Gastroesophageal sphincter (tissue), 3 donors: ENCODE measurements around the gene ULK3.

Experiments used
- EP300 ChIP-seq: sonication (generic); formaldehyde crosslinking; IDR thresholded peaks from one replicate; pipeline ENCODE4 v1.6.1; 2017; ENCODE audit warnings: antibody characterized with exemption, mild to moderate bottlenecking
- POLR2A ChIP-seq, 2 donors: fragments of 450-650 bp; IDR thresholded peaks; one replicate each; pipeline ENCODE4 v1.6.1; 2017; ENCODE audit warnings: antibody characterized with exemption in 2 of 2, mild to moderate bottlenecking in 2 of 2, moderate library complexity in 1 of 2
- TF ChIP-seq, protein P1 (sequence below), 4 experiments: fragments of 200-600 bp in 2 of 4; fragments of 450-650 bp in 2 of 4; sonication (generic) in 1 of 4; IDR thresholded peaks; one replicate each; pipeline ENCODE4 v1.5.1; 2017 to 2019; ENCODE audit warnings: antibody characterized with exemption in 4 of 4, mild to moderate bottlenecking in 2 of 4, moderate library complexity in 2 of 4

DNA sequence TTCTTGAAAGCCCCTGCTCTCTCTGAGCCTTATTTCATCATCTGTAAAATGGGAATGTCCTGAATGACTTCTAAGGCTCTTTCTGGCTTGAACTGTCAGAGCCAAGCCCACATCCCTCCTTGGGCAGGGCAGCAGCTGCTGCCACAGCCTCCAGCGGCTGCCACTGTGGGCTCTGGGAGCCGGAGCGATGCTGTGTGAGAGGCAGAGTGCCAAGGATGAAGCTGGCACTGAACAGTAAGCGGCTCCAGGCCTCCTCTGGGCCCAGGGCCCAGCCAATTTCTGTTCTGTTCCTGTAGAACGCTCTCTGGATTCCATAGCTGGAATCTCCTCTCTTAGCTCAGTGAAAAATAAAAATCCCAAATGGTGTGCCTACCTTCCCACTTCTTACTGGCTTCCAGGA, 12.1 kb downstream of the ULK3 start:
- TF ChIP-seq, protein P1, sequence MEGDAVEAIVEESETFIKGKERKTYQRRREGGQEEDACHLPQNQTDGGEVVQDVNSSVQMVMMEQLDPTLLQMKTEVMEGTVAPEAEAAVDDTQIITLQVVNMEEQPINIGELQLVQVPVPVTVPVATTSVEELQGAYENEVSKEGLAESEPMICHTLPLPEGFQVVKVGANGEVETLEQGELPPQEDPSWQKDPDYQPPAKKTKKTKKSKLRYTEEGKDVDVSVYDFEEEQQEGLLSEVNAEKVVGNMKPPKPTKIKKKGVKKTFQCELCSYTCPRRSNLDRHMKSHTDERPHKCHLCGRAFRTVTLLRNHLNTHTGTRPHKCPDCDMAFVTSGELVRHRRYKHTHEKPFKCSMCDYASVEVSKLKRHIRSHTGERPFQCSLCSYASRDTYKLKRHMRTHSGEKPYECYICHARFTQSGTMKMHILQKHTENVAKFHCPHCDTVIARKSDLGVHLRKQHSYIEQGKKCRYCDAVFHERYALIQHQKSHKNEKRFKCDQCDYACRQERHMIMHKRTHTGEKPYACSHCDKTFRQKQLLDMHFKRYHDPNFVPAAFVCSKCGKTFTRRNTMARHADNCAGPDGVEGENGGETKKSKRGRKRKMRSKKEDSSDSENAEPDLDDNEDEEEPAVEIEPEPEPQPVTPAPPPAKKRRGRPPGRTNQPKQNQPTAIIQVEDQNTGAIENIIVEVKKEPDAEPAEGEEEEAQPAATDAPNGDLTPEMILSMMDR (IDR thresholded peaks at IDR 0.05), result no peak
- TF ChIP-seq POLR2A (IDR thresholded peaks at IDR 0.05), result no peak
- TF ChIP-seq EP300, result no peak
